ENCODE measurements around the gene WDR90. TPM values are rescaled to one million over a fixed set of nuclear protein-coding genes. Genes with fewer than 3 reads are reported as not detected.

Gene WDR90
- total and polyA plus RNA-seq, 2 of the 13 experiments (the other 11 are each of a cell fraction or from before 2014, with no cell fraction given), result 14.9 to 28.9 TPM

- TF ChIP-seq PRDM10 (CRISPR knock-in tag; IDR thresholded peaks at IDR 0.05; ENCODE audit: low read depth) (no peak), MIER3 (CRISPR knock-in tag; IDR thresholded peaks at IDR 0.05; ENCODE audit: borderline replicate concordance) (no peak), AHDC1 (CRISPR knock-in tag; IDR thresholded peaks at IDR 0.05; ENCODE audit: borderline replicate concordance) (no peak), REL (CRISPR knock-in tag; conservative IDR thresholded peaks at IDR 0.05) (no peak), RFXAP (CRISPR knock-in tag; IDR thresholded peaks at IDR 0.05; ENCODE audit: borderline replicate concordance) (peak; percentile 68; the same call in 1 of the 2 replicates), POGZ (CRISPR knock-in tag; IDR thresholded peaks at IDR 0.05) (no peak), ZKSCAN8 (CRISPR knock-in tag; IDR thresholded peaks at IDR 0.05; ENCODE audit: borderline replicate concordance) (0 out of 2 replicates have a peak, but pooled peaks have one; percentile 31), ZNF773 (CRISPR knock-in tag; IDR thresholded peaks at IDR 0.05; ENCODE audit: borderline replicate concordance) (peak; percentile 97; the same call in 1 of the 2 replicates), NR2C2 (CRISPR knock-in tag; IDR thresholded peaks at IDR 0.05; ENCODE audit: borderline replicate concordance) (no peak), ZNF557 (CRISPR knock-in tag; IDR thresholded peaks at IDR 0.05) (no peak), ZEB1 (IDR thresholded peaks at IDR 0.05; ENCODE audit: insufficient replicate concordance, low read depth) (no peak), HOXA5 (CRISPR knock-in tag; IDR thresholded peaks at IDR 0.05) (peak; percentile 76; the same call in 1 of the 2 replicates), POLR2G (IDR thresholded peaks at IDR 0.05; ENCODE audit: low read depth, low read length) (no peak), ZNF883 (CRISPR knock-in tag; IDR thresholded peaks at IDR 0.05; ENCODE audit: not compliant biosample characterization) (peak; percentile 83), ZNF746 (CRISPR knock-in tag; IDR thresholded peaks at IDR 0.05) (no peak), ZFY (CRISPR knock-in tag; IDR thresholded peaks at IDR 0.05) (peak; percentile 50; the same call in 1 of the 2 replicates), KAT7 (CRISPR knock-in tag; IDR thresholded peaks at IDR 0.05; ENCODE audit: borderline replicate concordance) (no peak)
- TF ChIP-seq, protein P1, sequence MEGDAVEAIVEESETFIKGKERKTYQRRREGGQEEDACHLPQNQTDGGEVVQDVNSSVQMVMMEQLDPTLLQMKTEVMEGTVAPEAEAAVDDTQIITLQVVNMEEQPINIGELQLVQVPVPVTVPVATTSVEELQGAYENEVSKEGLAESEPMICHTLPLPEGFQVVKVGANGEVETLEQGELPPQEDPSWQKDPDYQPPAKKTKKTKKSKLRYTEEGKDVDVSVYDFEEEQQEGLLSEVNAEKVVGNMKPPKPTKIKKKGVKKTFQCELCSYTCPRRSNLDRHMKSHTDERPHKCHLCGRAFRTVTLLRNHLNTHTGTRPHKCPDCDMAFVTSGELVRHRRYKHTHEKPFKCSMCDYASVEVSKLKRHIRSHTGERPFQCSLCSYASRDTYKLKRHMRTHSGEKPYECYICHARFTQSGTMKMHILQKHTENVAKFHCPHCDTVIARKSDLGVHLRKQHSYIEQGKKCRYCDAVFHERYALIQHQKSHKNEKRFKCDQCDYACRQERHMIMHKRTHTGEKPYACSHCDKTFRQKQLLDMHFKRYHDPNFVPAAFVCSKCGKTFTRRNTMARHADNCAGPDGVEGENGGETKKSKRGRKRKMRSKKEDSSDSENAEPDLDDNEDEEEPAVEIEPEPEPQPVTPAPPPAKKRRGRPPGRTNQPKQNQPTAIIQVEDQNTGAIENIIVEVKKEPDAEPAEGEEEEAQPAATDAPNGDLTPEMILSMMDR (CRISPR knock-in tag; IDR thresholded peaks at IDR 0.05), result no peak
These were observed 51.8 kb downstream of the WDR90 start (continued) for GRCh38 chr16:700684-701584.
